ENCODE results near the gene KLHL15. TPM values are rescaled to one million over a fixed set of nuclear protein-coding genes. Genes with fewer than 3 reads are reported as not detected.

The KLHL15 gene
- total RNA-seq, 1 donor from 2014 or later: 7.8 TPM

DNA sequence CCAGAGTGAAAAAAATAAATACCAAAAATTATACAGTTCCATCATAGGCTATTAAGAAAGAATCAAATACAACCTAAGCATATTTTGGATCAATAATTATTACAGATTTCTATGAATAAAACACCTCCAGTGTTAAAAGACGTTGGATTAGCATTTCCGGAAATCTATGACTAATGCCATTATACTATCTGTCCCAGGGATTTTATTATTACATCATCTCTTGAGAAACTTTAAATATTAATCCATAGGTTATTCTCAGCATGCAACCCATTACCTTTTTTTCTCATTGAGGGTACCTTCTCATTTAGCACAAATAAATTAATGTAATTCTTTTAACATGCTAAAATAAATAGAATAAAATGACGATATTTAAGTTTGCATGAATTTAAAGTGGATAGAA, 74.6 kb downstream of the KLHL15 start:
- DNase-seq (ENCODE audit: low spot score): no peak

- no peak for DNase-seq (ENCODE audit: low spot score)
These were observed 81.8 kb downstream of the KLHL15 start for GRCh38 chrX:23945206-23945605.

DNA sequence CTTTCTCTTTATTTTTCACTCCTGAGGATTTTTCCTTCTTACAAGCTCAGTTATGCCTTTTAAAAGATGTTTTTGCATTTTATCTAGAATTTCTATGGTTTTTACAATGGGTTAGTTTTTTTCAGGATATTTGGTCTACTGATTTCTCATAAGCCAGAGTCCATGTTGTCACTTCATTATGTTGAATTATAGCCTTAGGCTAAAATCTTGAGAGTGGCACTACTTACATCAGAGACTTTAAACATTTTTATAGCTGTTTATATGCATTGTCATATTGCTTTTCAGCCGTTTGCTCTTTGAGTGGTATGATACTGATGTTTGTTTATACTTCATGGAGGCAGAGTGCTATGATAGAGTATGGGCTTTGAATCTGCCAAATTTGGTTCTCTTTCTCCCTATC, 82.8 kb downstream of the KLHL15 start:
- no peak for DNase-seq (ENCODE audit: low spot score)

DNA sequence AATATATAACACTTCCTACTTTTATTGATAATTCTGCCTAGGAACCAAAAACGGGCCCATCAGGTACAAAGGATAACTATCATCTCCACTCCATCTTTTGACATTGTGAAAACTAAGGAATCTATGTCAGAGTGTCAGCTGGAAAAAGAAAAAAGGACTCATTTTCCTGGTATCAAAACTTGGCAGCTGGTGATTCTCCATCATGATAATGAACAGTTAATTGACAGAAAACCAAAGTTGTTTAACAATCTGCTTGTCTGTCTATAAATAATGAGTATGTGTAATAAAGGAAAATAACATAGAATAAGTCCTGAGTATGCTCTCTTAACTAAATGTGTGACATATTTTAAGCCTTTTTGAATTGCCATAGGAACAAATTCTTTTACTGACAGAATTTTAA, 87.8 kb downstream of the KLHL15 start:
- no peak for DNase-seq (ENCODE audit: low spot score)

DNA sequence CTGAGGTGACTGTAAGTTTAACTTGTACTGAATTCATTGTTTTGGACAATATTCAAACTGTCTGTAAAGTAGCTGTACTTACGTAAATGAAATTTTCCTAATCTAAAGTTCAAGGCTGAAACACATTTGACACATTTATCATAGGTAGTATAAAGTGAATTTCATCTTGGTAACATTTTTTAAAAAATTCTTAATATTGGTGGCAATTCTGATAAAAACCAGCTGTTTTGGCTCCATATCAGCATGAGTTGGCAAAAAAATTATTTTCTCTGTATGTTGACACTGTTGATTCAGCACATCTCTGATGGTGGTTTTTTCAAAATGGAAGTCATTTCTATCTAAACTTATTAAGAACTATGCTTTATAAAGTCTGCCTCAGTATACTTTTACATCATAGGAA, 88.3 kb downstream of the KLHL15 start:
- no peak for DNase-seq (ENCODE audit: low spot score)

- DNase-seq (ENCODE audit: low spot score): no peak
These were observed 89.9 kb downstream of the KLHL15 start for GRCh38 chrX:23937100-23937499.

- no peak for DNase-seq (ENCODE audit: low spot score)
These were observed 90.8 kb downstream of the KLHL15 start for GRCh38 chrX:23936180-23936579.

DNA sequence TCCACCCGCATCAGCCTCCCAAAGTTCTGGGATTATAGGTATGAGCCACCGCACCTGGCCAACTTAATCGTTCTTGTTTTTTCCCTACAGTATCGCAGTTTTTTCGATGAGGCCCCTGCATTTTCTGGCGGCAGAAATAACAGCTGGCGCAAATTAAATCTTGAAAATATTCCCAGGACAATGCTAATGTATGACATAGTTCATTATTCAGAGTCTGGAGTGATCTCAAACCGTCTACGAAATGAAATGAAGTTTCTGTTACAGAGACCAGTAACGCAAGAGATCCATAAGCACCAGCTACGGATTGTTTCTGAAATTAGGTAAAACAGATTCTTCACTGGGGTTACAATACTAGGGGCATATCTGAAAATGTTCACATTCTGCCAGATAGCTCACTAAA, 91.9 kb downstream of the KLHL15 start:
- DNase-seq (ENCODE audit: low spot score): no peak

Other genes starting within 250 kb of the KLHL15 start
- gene SAT1, start 244.0 kb downstream of the KLHL15 start, total RNA-seq: 205 TPM
- gene APOO, start 119.2 kb downstream of the KLHL15 start, total RNA-seq: 38.1 TPM
- gene CXorf58, start 119.2 kb downstream of the KLHL15 start, total RNA-seq: not detected
- gene EIF2S3, start 27.8 kb upstream of the KLHL15 start, total RNA-seq: 215 TPM
- gene ZFX, start 122.5 kb upstream of the KLHL15 start, total RNA-seq: 75.0 TPM